Measurements from ENCODE around the gene RETREG2. TPM values are rescaled to one million over a fixed set of nuclear protein-coding genes. Genes with fewer than 3 reads are reported as not detected.

Gene RETREG2
- polyA plus RNA-seq, 1 experiment: 131 TPM

- peaks cover 5% of the 10 kb centered on the region for H3K36me3 ChIP-seq (ENCODE audit: control insufficient read depth, insufficient read depth, low read length)
- H3K4me3 ChIP-seq (ENCODE audit: low read depth, low read length): no peak overlapping the region
- ChIA-PET POLR2A (no interaction called here), CTCF (interaction anchor here (1.1 kb wide), 1 partner anchor 90 kb away, joined by 3 read pairs; no protein-coding TSS in a partner anchor)
- no peaks in the 10 kb centered on the region for H3K27me3 ChIP-seq (ENCODE audit: control insufficient read depth, insufficient read depth, low read length)
- DNase-seq (ENCODE audit: low read depth): no peak
- no peak for TF ChIP-seq CTCF (IDR thresholded peaks at IDR 0.05; ENCODE audit: insufficient read depth, low read depth, low read length)
Observed at GRCh38 chr2:219204425-219205164, 26.5 kb downstream of the RETREG2 start.

- POLR2A ChIA-PET: no interaction called here
Observed at GRCh38 chr2:219205165-219205538, 27.1 kb downstream of the RETREG2 start.

DNA sequence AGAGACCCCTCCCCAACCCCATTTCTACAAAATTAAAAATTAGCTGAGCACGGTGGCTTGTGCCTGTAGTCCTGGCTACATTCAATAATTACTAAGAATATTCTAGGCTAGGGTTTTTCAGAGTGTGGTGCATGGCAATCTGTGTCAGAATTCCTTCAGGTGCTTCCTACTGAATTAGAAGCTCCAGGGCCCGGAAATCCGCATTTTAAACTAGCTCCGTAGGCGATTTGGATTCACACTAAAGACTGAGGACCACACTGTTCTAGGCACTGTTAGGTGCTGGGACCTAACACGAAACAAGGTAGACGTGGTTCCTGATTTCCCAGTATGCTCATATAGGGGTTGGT is 27.9 kb downstream of the RETREG2 start:
- Histone ChIP-seq H3K4me3 (ENCODE audit: low read depth, low read length) (peak overlapping the region; percentile 47), H3K27me3 (ENCODE audit: control insufficient read depth, insufficient read depth, low read length) (no peaks in the 10 kb centered on the region), H3K36me3 (ENCODE audit: control insufficient read depth, insufficient read depth, low read length) (peaks cover 9% of the 10 kb centered on the region)
- TF ChIP-seq CTCF (IDR thresholded peaks at IDR 0.05; ENCODE audit: insufficient read depth, low read depth, low read length): no peak
- ChIA-PET POLR2A (interaction anchor here (0.6 to 1.4 kb wide), 2 partner anchors 29 to 46 kb away, joined by 4 read pairs; partner anchors contain the start of genes CNPPD1 and NHEJ1), CTCF (interaction anchor here (0.9 to 2.0 kb wide), 10 partner anchors 10 to 211 kb away, joined by 3 to 7 read pairs (median 4); partner anchors contain the start of genes CNPPD1, GLB1L and STK16)
- no peak for DNase-seq (ENCODE audit: low read depth)

More at GRCh38 chr2:219205165-219205538, 27.1 kb downstream of the RETREG2 start:
- DNase-seq (ENCODE audit: low read depth): no peak
- Histone ChIP-seq H3K27me3 (ENCODE audit: control insufficient read depth, insufficient read depth, low read length) (no peaks in the 10 kb centered on the region), H3K36me3 (ENCODE audit: control insufficient read depth, insufficient read depth, low read length) (peaks cover 6% of the 10 kb centered on the region), H3K4me3 (ENCODE audit: low read depth, low read length) (no peak overlapping the region)
- no peak for TF ChIP-seq CTCF (IDR thresholded peaks at IDR 0.05; ENCODE audit: insufficient read depth, low read depth, low read length)
- CTCF ChIA-PET: interaction anchor here (1.2 kb wide), 1 partner anchor 90 kb away, joined by 5 read pairs; no protein-coding TSS in a partner anchor

GRCh38 chr2:219206328-219207133 is 28.5 kb downstream of the RETREG2 start, which contains the start of gene ZFAND2B:
Gene ZFAND2B, plus strand, starts transcription at chr2:219206782. Its CDS starts 206 bp downstream, at chr2:219206988.
- ChIA-PET POLR2A (interaction anchor here (0.6 to 1.4 kb wide), 4 partner anchors 13 to 181 kb away, joined by 3 to 4 read pairs (median 4); partner anchors contain the start of genes ABCB6, CNPPD1, DNPEP and NHEJ1), CTCF (interaction anchor here (0.6 to 3.6 kb wide), 13 partner anchors 10 to 212 kb away, joined by 3 to 15 read pairs (median 4); partner anchors contain the start of genes CNPPD1, GLB1L and STK16)
- 0 out of 2 replicates have a peak, but pooled peaks have one; percentile 11 for TF ChIP-seq CTCF (IDR thresholded peaks at IDR 0.05; ENCODE audit: insufficient read depth, low read depth, low read length)
- no peaks in the 10 kb centered on the region for H3K27me3 ChIP-seq (ENCODE audit: control insufficient read depth, insufficient read depth, low read length)
- DNase-seq (ENCODE audit: low read depth): peak; percentile 55
- H3K4me3 ChIP-seq (ENCODE audit: low read depth, low read length): peak within 1 kb of the TSS; percentile 63
- H3K36me3 ChIP-seq (ENCODE audit: control insufficient read depth, insufficient read depth, low read length): peaks cover 10% of the 10 kb centered on the region

All from BJ (cell line).